ENCODE measurements around the gene CFAP206.

GRCh38 chr6:87366899-87367298, 40.9 kb upstream of the CFAP206 start:
- no peak for TF ChIP-seq CTCF (IDR thresholded peaks at IDR 0.05 in 2 of 3, conservative IDR thresholded peaks at IDR 0.05 in 1 of 3; ENCODE audit: control insufficient read depth in 2 of 3, extremely low read depth in 1 of 3, insufficient read depth in 1 of 3, low read depth in 3 of 3, low read length in 3 of 3)
- no peak for TF ChIP-seq WRNIP1 (IDR thresholded peaks at IDR 0.05; ENCODE audit: borderline replicate concordance, low read depth, low read length)
- no peak for TF ChIP-seq NKRF (conservative IDR thresholded peaks at IDR 0.05)
- no peak for TF ChIP-seq RAD21 (IDR thresholded peaks at IDR 0.05; ENCODE audit: insufficient read depth, low read depth, low read length)
- no peak for TF ChIP-seq STAT1 (conservative IDR thresholded peaks at IDR 0.05)
- no peak for TF ChIP-seq ZNF207 (IDR thresholded peaks at IDR 0.05; ENCODE audit: borderline replicate concordance)
- TF ChIP-seq POLR2AphosphoS5 (IDR thresholded peaks at IDR 0.05; ENCODE audit: low read length): no peak
- TF ChIP-seq RB1 (IDR thresholded peaks at IDR 0.05; ENCODE audit: borderline replicate concordance): no peak
- no peak for TF ChIP-seq KDM1A (IDR thresholded peaks at IDR 0.05; ENCODE audit: borderline replicate concordance)
